H9 (cell line): ENCODE results near the gene SPECC1. TPM values are rescaled to one million over a fixed set of nuclear protein-coding genes. Genes with fewer than 3 reads are reported as not detected.

Experiments
- DNase-seq: peaks from one replicate; pipeline ENCODE4 v3.0.0-alpha.2; 2017
- H2AFZ ChIP-seq: one replicate; pipeline ENCODE4 v1.6.1; 2013; ENCODE audit warnings: mild to moderate bottlenecking, low read length, control low read depth, moderate library complexity
- H2AK5ac ChIP-seq: 2 replicates; pipeline ENCODE4 v1.6.1; 2013; ENCODE audit warnings: low read length, control low read depth, mixed read lengths; ENCODE audit not compliant: insufficient read length
- H2BK120ac ChIP-seq: one replicate; pipeline ENCODE4 v1.6.1; 2013; ENCODE audit warnings: low read depth, mild to moderate bottlenecking, low read length, control low read depth, inconsistent platforms; ENCODE audit not compliant: poor library complexity, severe bottlenecking
- H2BK12ac ChIP-seq: 2 replicates; pipeline ENCODE4 v1.6.1; 2013; ENCODE audit warnings: low read length, control low read depth, mixed read lengths, low read depth; ENCODE audit not compliant: insufficient read length
- H2BK15ac ChIP-seq: 2 replicates; pipeline ENCODE4 v1.6.1; 2013; ENCODE audit warnings: low read depth, low read length, control low read depth
- H2BK20ac ChIP-seq: one replicate; pipeline ENCODE4 v1.6.1; 2013; ENCODE audit warnings: low read depth, mild to moderate bottlenecking, low read length, control low read depth, inconsistent platforms; ENCODE audit not compliant: poor library complexity, severe bottlenecking
- H2BK5ac ChIP-seq: 2 replicates; pipeline ENCODE4 v1.6.1; 2013; ENCODE audit warnings: low read length, control low read depth, mixed read lengths; ENCODE audit not compliant: insufficient read length
- H3K14ac ChIP-seq: 2 replicates; pipeline ENCODE4 v1.6.1; 2013; ENCODE audit warnings: low read length, control low read depth; ENCODE audit not compliant: insufficient read depth
- H3K18ac ChIP-seq: 2 replicates; pipeline ENCODE4 v1.6.1; 2013; ENCODE audit warnings: low read depth, mild to moderate bottlenecking, mixed read lengths, low read length, control low read depth; ENCODE audit not compliant: insufficient read length
- H3K23ac ChIP-seq: 2 replicates; pipeline ENCODE4 v1.6.1; 2013; ENCODE audit warnings: low read length, control low read depth, mixed read lengths, low read depth; ENCODE audit not compliant: insufficient read length
- H3K23me2 ChIP-seq: 2 replicates; pipeline ENCODE4 v1.6.1; 2013; ENCODE audit warnings: low read depth, mild to moderate bottlenecking, mixed read lengths, low read length, control low read depth; ENCODE audit not compliant: insufficient read length, poor library complexity, severe bottlenecking
- H3K27ac ChIP-seq: 2 replicates; pipeline ENCODE4 v1.5.1; 2013; ENCODE audit warnings: low read length, control low read depth, mixed read lengths, low read depth; ENCODE audit not compliant: insufficient read length
- H3K27me3 ChIP-seq: 2 replicates; pipeline ENCODE4 v1.6.1; 2013; ENCODE audit warnings: low read length, control low read depth, inconsistent platforms; ENCODE audit not compliant: insufficient read depth
- H3K4ac ChIP-seq: 2 replicates; pipeline ENCODE4 v1.6.1; 2013; ENCODE audit warnings: low read depth, mild to moderate bottlenecking, control low read depth, inconsistent platforms, low read length, moderate library complexity
- H3K4me1 ChIP-seq: 2 replicates; pipeline ENCODE4 v1.6.1; 2013; ENCODE audit warnings: low read length, control low read depth, inconsistent platforms; ENCODE audit not compliant: insufficient read depth
- H3K4me2 ChIP-seq: 2 replicates; pipeline ENCODE4 v1.6.1; 2013; ENCODE audit warnings: low read length, control low read depth, mixed read lengths; ENCODE audit not compliant: insufficient read length, insufficient read depth
- H3K56ac ChIP-seq: 2 replicates; pipeline ENCODE4 v1.6.1; 2013; ENCODE audit warnings: low read depth, mild to moderate bottlenecking, mixed read lengths, low read length, control low read depth; ENCODE audit not compliant: insufficient read length
- H3K79me1 ChIP-seq: 2 replicates; pipeline ENCODE4 v1.6.1; 2013; ENCODE audit warnings: low read depth, mild to moderate bottlenecking, moderate library complexity, low read length, control low read depth, inconsistent platforms; ENCODE audit not compliant: insufficient read depth, poor library complexity, severe bottlenecking
- H3K79me2 ChIP-seq: 2 replicates; pipeline ENCODE4 v1.6.1; 2013; ENCODE audit warnings: low read length, control low read depth, inconsistent platforms; ENCODE audit not compliant: insufficient read depth
- H3K9ac ChIP-seq: 2 replicates; pipeline ENCODE4 v1.6.1; 2013; ENCODE audit warnings: low read length, control low read depth, mixed read lengths; ENCODE audit not compliant: insufficient read length; ENCODE audit errors: extremely low read depth
- H3K9me3 ChIP-seq: one replicate; pipeline ENCODE4 v1.6.1; 2013; ENCODE audit warnings: low read depth, low read length, inconsistent platforms; ENCODE audit not compliant: control insufficient read depth
- H3T11ph ChIP-seq: one replicate; pipeline ENCODE4 v1.6.1; 2013; ENCODE audit warnings: mild to moderate bottlenecking, low read length, control low read depth, inconsistent platforms
- H4K20me1 ChIP-seq: one replicate; pipeline ENCODE4 v1.6.1; 2013; ENCODE audit not compliant: control insufficient read depth, insufficient read length, insufficient read depth
- H4K5ac ChIP-seq: 2 replicates; pipeline ENCODE4 v1.6.1; 2013; ENCODE audit warnings: low read depth, mild to moderate bottlenecking, mixed read lengths, low read length, control low read depth; ENCODE audit not compliant: insufficient read length
- H4K8ac ChIP-seq: replicated peaks from 2 replicates; pipeline ENCODE4 v1.6.1; 2013; ENCODE audit warnings: low read length, control low read depth, mixed read lengths, low read depth; ENCODE audit not compliant: insufficient read length
- H4K91ac ChIP-seq: 2 replicates; pipeline ENCODE4 v1.6.1; 2013; ENCODE audit warnings: low read depth, mild to moderate bottlenecking, moderate library complexity, mixed read lengths, low read length, control low read depth; ENCODE audit not compliant: insufficient read length
- H3K27ac Mint-ChIP-seq, 3 experiments: 2 replicates in 2 of 3; 3 replicates in 1 of 3; pipeline ENCODE4 v1.8.0; 2020 to 2021; ENCODE audit warnings: mixed read lengths in 3 of 3, mild to moderate bottlenecking in 1 of 3, moderate library complexity in 1 of 3
- H3K27me3 Mint-ChIP-seq: 2 replicates; pipeline ENCODE4 v1.8.0; 2021; ENCODE audit warnings: low read depth, mild to moderate bottlenecking, moderate library complexity, mixed read lengths
- H3K36me3 Mint-ChIP-seq, 3 experiments: 2 replicates in 2 of 3; 3 replicates in 1 of 3; pipeline ENCODE4 v1.8.0; 2020 to 2021; ENCODE audit warnings: low read depth in 3 of 3, mixed read lengths in 3 of 3; ENCODE audit not compliant: insufficient read depth in 1 of 3
- H3K4me1 Mint-ChIP-seq, 2 experiments: 2 replicates each; pipeline ENCODE4 v1.8.0; 2020; ENCODE audit warnings: mixed read lengths in 2 of 2
- H3K4me3 Mint-ChIP-seq, 2 experiments: 2 replicates in 1 of 2; 3 replicates in 1 of 2; pipeline ENCODE4 v1.8.0; 2020 to 2021; ENCODE audit warnings: mild to moderate bottlenecking in 2 of 2, mixed read lengths in 2 of 2, moderate library complexity in 1 of 2
- H3K9me3 Mint-ChIP-seq, 2 experiments: 2 replicates in 1 of 2; 3 replicates in 1 of 2; pipeline ENCODE4 v1.8.0; 2020; ENCODE audit warnings: mild to moderate bottlenecking in 2 of 2, mixed read lengths in 2 of 2, moderate library complexity in 1 of 2
- CTCF ChIP-seq: fragments of 200-600 bp; sonication (generic); conservative IDR thresholded peaks from 3 replicates; pipeline ENCODE4 v1.8.0; 2021; ENCODE audit warnings: antibody characterized with exemption, mild to moderate bottlenecking
- WGBS: extraction: QIAGEN DNeasy Blood & Tissue Kit; methylation state at CpG from one replicate; pipeline ENCODE4 v1.1.7; 2013; ENCODE audit warnings: missing lambda C conversion rate, low lambda C conversion rate, mixed read lengths; ENCODE audit not compliant: insufficient read length; ENCODE audit errors: extremely low coverage; 5-methylcytosine and 5-hydroxymethylcytosine counted together
- total RNA-seq: library from RNA; stranded (reverse); gene quantifications from 2 replicates; pipeline ENCODE4 v1.2.1, GENCODE V29; 2021

The SPECC1 gene
- total RNA-seq, 1 experiment from 2014 or later: 65.7 TPM

- no peak overlapping the region for H2AFZ ChIP-seq
- H3K27me3 Mint-ChIP-seq: no peaks in the 10 kb centered on the region
- no peak overlapping the region for H4K8ac ChIP-seq
- no peak overlapping the region for H3K27ac ChIP-seq
- H3K4me2 ChIP-seq: no peak overlapping the region
- H2BK120ac ChIP-seq: no peak overlapping the region
- peaks cover 47 to 55% of the 10 kb centered on the region in 2 experiments for H3K4me1 Mint-ChIP-seq
- TF ChIP-seq CTCF: no peak
- H3K18ac ChIP-seq: no peak overlapping the region
- no CpG with 5 or more reads among the region's 6 CpGs for WGBS
- no peak overlapping the region for H3K4ac ChIP-seq
- H3K14ac ChIP-seq: peak overlapping the region; percentile 22; the same call in 1 of the 2 replicates
- H3K23ac ChIP-seq: no peak overlapping the region
- no peaks in the 10 kb centered on the region; the same call in 1 of the 2 replicates for H3K4me1 ChIP-seq
- peak overlapping the region in 1 of 2 experiments; percentile 19; a peak in 2 of 5 replicates for H3K4me3 Mint-ChIP-seq
- H3T11ph ChIP-seq: no peak overlapping the region
- no peak overlapping the region for H2BK15ac ChIP-seq
- H4K5ac ChIP-seq: no peak overlapping the region
- peaks cover 14 to 19% (median 16%) of the 10 kb centered on the region in 3 experiments for H3K36me3 Mint-ChIP-seq
- H2BK12ac ChIP-seq: no peak overlapping the region
- no peaks in the 10 kb centered on the region; the same call in 1 of the 2 replicates for H3K79me2 ChIP-seq
- H3K9me3 Mint-ChIP-seq: peaks cover 3 to 13% of the 10 kb centered on the region in 2 experiments; a peak in 3 of 5 replicates
- H4K20me1 ChIP-seq: peaks cover 2% of the 10 kb centered on the region
- H2BK5ac ChIP-seq: no peak overlapping the region
- H2BK20ac ChIP-seq: no peak overlapping the region
- peaks cover 7% of the 10 kb centered on the region for H3K9me3 ChIP-seq
- DNase-seq: no peak
- no peaks in the 10 kb centered on the region for H3K23me2 ChIP-seq
- H3K56ac ChIP-seq: no peak overlapping the region
- H3K27ac Mint-ChIP-seq: peak overlapping the region; percentile 46 to 75 (median 62); a peak in 6 of 7 replicates
- H2AK5ac ChIP-seq: no peak overlapping the region
- no peak overlapping the region for H3K9ac ChIP-seq
- no peak overlapping the region for H4K91ac ChIP-seq
- H3K27me3 ChIP-seq: no peaks in the 10 kb centered on the region
- peaks cover 4% of the 10 kb centered on the region for H3K79me1 ChIP-seq
These were observed 207.1 kb downstream of the SPECC1 start for GRCh38 chr17:20216154-20216815.
